WTC11 (cell line): Measurements from ENCODE around the gene MRPL19.

Experiments
- TF ChIP-seq, protein P1 (sequence below): sonication (generic); formaldehyde crosslinking; IDR thresholded peaks from 2 replicates; pipeline ENCODE4 v1.8.0; 2022; ENCODE audit warnings: mild to moderate bottlenecking, missing genetic modification reagents
- TF ChIP-seq, protein P2 (sequence below): sonication (generic); formaldehyde crosslinking; IDR thresholded peaks from 2 replicates; pipeline ENCODE4 v1.8.1; 2023; ENCODE audit warnings: mild to moderate bottlenecking, missing genetic modification reagents, moderate library complexity
- TF ChIP-seq, protein P3 (sequence below): fragments of 200-600 bp; IDR thresholded peaks from 2 replicates; pipeline ENCODE4 v1.8.0; 2022; ENCODE audit warnings: antibody characterized with exemption
- TF ChIP-seq, protein P4 (sequence below): sonication (generic); formaldehyde crosslinking; IDR thresholded peaks from 2 replicates; pipeline ENCODE4 v1.8.1; 2023; ENCODE audit warnings: mild to moderate bottlenecking, missing genetic modification reagents, borderline replicate concordance
- TF ChIP-seq, protein P5 (sequence below): sonication (generic); formaldehyde crosslinking; IDR thresholded peaks from 2 replicates; pipeline ENCODE4 v1.8.1; 2023; ENCODE audit warnings: mild to moderate bottlenecking, missing genetic modification reagents, moderate library complexity
- TF ChIP-seq, protein P6 (sequence below): sonication (generic); formaldehyde crosslinking; conservative IDR thresholded peaks from 2 replicates; pipeline ENCODE4 v1.8.1; 2022; ENCODE audit warnings: mild to moderate bottlenecking, missing genetic modification reagents

DNA sequence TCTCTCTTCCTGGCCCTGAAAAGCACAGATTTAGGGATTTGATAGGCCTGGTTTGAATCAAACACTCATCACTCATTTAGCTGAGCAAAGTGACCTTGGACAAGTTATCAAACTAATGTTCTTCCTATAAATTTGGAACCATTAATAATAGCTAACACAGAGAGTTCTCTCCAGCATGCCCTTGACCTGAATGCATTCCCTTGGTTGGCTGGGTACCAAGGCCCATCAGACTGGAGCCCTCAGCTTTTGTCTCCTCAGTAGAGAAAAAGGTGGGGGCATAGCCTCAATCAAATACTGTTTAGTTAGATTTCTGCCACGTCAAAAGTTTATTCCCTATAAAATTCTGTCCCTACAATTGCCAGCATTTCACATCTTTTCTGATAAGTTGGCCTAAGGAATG is 13.8 kb upstream of the MRPL19 start:
- TF ChIP-seq, protein P1, sequence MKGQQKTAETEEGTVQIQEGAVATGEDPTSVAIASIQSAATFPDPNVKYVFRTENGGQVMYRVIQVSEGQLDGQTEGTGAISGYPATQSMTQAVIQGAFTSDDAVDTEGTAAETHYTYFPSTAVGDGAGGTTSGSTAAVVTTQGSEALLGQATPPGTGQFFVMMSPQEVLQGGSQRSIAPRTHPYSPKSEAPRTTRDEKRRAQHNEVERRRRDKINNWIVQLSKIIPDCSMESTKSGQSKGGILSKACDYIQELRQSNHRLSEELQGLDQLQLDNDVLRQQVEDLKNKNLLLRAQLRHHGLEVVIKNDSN (CRISPR knock-in tag): no peak
- TF ChIP-seq, protein P2, sequence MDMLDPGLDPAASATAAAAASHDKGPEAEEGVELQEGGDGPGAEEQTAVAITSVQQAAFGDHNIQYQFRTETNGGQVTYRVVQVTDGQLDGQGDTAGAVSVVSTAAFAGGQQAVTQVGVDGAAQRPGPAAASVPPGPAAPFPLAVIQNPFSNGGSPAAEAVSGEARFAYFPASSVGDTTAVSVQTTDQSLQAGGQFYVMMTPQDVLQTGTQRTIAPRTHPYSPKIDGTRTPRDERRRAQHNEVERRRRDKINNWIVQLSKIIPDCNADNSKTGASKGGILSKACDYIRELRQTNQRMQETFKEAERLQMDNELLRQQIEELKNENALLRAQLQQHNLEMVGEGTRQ: no peak
- TF ChIP-seq, protein P3, sequence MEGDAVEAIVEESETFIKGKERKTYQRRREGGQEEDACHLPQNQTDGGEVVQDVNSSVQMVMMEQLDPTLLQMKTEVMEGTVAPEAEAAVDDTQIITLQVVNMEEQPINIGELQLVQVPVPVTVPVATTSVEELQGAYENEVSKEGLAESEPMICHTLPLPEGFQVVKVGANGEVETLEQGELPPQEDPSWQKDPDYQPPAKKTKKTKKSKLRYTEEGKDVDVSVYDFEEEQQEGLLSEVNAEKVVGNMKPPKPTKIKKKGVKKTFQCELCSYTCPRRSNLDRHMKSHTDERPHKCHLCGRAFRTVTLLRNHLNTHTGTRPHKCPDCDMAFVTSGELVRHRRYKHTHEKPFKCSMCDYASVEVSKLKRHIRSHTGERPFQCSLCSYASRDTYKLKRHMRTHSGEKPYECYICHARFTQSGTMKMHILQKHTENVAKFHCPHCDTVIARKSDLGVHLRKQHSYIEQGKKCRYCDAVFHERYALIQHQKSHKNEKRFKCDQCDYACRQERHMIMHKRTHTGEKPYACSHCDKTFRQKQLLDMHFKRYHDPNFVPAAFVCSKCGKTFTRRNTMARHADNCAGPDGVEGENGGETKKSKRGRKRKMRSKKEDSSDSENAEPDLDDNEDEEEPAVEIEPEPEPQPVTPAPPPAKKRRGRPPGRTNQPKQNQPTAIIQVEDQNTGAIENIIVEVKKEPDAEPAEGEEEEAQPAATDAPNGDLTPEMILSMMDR: no peak
- TF ChIP-seq, protein P4, sequence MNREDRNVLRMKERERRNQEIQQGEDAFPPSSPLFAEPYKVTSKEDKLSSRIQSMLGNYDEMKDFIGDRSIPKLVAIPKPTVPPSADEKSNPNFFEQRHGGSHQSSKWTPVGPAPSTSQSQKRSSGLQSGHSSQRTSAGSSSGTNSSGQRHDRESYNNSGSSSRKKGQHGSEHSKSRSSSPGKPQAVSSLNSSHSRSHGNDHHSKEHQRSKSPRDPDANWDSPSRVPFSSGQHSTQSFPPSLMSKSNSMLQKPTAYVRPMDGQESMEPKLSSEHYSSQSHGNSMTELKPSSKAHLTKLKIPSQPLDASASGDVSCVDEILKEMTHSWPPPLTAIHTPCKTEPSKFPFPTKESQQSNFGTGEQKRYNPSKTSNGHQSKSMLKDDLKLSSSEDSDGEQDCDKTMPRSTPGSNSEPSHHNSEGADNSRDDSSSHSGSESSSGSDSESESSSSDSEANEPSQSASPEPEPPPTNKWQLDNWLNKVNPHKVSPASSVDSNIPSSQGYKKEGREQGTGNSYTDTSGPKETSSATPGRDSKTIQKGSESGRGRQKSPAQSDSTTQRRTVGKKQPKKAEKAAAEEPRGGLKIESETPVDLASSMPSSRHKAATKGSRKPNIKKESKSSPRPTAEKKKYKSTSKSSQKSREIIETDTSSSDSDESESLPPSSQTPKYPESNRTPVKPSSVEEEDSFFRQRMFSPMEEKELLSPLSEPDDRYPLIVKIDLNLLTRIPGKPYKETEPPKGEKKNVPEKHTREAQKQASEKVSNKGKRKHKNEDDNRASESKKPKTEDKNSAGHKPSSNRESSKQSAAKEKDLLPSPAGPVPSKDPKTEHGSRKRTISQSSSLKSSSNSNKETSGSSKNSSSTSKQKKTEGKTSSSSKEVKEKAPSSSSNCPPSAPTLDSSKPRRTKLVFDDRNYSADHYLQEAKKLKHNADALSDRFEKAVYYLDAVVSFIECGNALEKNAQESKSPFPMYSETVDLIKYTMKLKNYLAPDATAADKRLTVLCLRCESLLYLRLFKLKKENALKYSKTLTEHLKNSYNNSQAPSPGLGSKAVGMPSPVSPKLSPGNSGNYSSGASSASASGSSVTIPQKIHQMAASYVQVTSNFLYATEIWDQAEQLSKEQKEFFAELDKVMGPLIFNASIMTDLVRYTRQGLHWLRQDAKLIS (CRISPR knock-in tag): no peak
- TF ChIP-seq, protein P5, sequence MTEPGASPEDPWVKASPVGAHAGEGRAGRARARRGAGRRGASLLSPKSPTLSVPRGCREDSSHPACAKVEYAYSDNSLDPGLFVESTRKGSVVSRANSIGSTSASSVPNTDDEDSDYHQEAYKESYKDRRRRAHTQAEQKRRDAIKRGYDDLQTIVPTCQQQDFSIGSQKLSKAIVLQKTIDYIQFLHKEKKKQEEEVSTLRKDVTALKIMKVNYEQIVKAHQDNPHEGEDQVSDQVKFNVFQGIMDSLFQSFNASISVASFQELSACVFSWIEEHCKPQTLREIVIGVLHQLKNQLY (CRISPR knock-in tag): no peak
- TF ChIP-seq, protein P6, sequence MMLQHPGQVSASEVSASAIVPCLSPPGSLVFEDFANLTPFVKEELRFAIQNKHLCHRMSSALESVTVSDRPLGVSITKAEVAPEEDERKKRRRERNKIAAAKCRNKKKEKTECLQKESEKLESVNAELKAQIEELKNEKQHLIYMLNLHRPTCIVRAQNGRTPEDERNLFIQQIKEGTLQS: no peak
